ENCODE measurements around the gene FSTL3. TPM values are rescaled to one million over a fixed set of nuclear protein-coding genes. Genes with fewer than 3 reads are reported as not detected.

Gene FSTL3
- total RNA-seq, 1 donor from 2014 or later = 56.1 TPM

DNA sequence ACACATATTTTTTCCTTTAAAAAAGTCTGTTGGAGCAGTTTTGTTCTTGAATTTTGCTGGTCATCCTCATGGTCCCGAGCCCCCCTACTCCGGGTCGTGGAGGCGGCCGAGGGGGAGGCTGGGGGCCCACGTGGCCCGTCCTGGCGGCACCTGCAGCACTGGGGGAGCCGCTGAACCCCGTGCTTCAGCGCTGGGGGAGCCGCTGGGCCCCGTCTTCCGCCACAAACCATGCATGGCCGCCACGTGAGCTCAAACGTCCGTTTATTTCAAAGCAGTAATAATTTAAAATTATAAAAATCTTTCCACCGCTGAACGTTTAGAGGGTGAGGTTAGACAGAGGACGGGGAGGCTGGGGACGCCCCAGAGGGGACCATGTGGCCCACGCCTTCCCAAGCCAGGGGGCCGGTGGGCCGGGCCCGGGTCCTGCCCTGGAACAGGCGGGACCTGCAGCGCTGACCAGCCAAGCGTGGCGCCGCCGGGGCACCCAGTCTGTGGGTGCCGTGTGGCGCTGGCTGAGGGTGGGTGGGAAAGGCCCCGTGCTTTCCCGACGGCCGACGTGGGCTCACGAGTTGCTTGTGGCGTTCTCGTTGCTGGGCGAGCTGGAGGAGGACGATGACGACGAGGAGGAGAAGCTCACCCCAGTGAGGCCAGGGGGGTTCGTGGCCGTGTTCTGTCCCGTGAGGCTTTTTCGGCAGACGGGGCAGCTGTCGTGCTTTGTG lies 28.5 kb upstream of the FSTL3 start:
- DNase-seq = no peak
- no peaks in the 10 kb centered on the region for H3K4me1 ChIP-seq
- intact Hi-C loops (cut with micrococcal nuclease) = no loop called here
- peaks cover 73% of the 10 kb centered on the region for H3K36me3 ChIP-seq
- no peaks in the 10 kb centered on the region for H3K27me3 ChIP-seq (ENCODE audit: low read depth)
- TF ChIP-seq, protein P1, sequence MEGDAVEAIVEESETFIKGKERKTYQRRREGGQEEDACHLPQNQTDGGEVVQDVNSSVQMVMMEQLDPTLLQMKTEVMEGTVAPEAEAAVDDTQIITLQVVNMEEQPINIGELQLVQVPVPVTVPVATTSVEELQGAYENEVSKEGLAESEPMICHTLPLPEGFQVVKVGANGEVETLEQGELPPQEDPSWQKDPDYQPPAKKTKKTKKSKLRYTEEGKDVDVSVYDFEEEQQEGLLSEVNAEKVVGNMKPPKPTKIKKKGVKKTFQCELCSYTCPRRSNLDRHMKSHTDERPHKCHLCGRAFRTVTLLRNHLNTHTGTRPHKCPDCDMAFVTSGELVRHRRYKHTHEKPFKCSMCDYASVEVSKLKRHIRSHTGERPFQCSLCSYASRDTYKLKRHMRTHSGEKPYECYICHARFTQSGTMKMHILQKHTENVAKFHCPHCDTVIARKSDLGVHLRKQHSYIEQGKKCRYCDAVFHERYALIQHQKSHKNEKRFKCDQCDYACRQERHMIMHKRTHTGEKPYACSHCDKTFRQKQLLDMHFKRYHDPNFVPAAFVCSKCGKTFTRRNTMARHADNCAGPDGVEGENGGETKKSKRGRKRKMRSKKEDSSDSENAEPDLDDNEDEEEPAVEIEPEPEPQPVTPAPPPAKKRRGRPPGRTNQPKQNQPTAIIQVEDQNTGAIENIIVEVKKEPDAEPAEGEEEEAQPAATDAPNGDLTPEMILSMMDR (IDR thresholded peaks at IDR 0.05; ENCODE audit: borderline replicate concordance) = no peak
- H3K9me3 ChIP-seq (replicated peaks) = no peaks in the 10 kb centered on the region
- no peak overlapping the region for H3K27ac ChIP-seq (replicated peaks)
- H3K4me3 ChIP-seq = no peak overlapping the region

DNA sequence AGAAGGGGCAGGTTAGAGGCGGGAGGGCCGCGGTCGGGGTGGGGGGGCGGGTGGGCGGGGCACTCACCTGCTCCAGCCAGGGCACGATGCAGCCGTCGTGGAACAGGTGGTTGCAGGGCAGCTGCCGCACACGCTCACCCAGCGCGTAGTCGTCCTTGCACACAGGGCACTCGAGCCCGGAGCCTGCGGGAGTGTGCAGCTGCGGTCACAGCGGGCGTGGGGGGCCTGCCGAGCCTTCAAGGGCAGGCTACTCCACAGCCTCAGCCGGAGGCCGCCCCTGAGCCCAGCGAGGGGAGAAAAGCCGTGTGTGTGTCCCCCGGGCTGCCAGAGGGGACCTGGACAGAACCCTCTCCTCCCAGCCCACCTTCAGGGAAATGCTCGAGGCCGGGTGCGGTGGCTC lies 27.9 kb upstream of the FSTL3 start:
- intact Hi-C loops (cut with micrococcal nuclease) = no loop called here
- TF ChIP-seq, protein P1 (IDR thresholded peaks at IDR 0.05; ENCODE audit: borderline replicate concordance) = no peak
- H3K4me1 ChIP-seq = no peaks in the 10 kb centered on the region
- no peaks in the 10 kb centered on the region for H3K27me3 ChIP-seq (ENCODE audit: low read depth)
- no peak for DNase-seq
- H3K36me3 ChIP-seq = peaks cover 78% of the 10 kb centered on the region
- no peak overlapping the region for H3K27ac ChIP-seq (replicated peaks)
- no peak overlapping the region for H3K4me3 ChIP-seq
- H3K9me3 ChIP-seq (replicated peaks) = no peaks in the 10 kb centered on the region

DNA sequence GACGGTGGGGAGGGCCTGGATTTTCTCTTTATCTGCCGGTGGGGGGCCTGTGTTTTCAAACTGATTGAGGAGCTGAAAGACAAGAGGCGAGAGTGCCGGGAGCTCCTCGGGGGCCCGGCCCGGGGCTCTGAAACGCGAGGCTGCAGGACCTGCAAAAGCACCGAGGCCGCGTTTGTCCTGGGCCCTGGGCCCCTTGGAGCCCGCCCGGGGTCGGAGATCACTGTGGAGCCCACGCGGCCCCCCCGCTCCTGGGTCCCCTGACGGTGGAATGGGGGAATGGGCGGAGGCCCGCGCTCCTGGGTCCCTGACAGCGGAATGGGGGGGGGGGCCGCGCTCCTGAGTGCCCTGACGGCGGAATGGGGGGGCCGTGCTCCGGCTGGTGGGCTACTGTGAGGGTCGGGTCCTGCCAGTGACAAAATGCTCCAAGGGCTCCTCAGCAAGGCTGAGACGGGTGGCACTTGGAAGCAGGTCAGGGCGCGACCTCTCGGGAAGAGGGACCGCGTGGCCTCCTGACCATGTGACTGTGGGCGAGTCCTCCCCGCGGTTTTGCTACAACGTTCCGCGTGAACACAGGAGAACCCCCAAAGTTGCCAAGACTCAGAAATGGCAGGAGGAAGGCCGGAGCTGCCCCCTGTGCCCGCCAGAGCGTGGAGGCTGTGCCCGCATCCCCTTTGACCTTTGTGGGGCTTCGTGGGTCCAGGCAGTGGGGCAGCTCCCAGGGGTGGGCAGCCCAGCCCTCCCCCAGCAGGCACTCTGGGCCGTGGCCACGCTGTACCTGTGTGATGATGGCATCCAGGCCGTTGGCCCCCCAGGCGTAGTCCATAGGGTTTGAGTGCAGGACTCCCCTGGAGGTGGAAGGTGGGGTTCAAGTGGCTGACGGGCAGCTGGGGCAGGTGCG lies 27.0 kb upstream of the FSTL3 start:
- H3K36me3 ChIP-seq = peaks cover 83% of the 10 kb centered on the region
- H3K4me3 ChIP-seq = no peak overlapping the region
- intact Hi-C loops (cut with micrococcal nuclease) = no loop called here
- TF ChIP-seq, protein P1 (IDR thresholded peaks at IDR 0.05; ENCODE audit: borderline replicate concordance) = no peak
- no peak overlapping the region for H3K27ac ChIP-seq (replicated peaks)
- H3K27me3 ChIP-seq (ENCODE audit: low read depth) = no peaks in the 10 kb centered on the region
- H3K4me1 ChIP-seq = no peaks in the 10 kb centered on the region
- DNase-seq = no peak
- H3K9me3 ChIP-seq (replicated peaks) = no peaks in the 10 kb centered on the region

DNA sequence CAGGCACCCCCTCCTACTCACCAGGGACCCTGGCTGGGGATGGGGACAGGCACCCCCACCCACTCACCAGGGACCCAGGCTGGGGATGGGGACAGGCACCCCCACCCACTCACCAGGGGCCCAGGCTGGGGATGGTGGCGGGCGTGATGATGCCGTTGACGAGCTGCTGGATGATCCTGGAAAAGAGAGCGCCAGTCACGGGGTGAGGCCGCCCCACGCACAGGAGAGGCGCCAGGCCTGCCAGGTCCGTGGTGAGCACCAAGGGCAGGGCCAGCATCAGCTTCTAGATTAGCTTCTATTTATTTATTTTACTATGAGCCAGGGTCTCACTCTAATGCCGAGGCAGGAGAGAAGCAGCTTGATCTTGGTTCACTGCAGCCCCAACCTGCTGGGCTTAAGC lies 26.1 kb upstream of the FSTL3 start:
- Histone ChIP-seq H3K27me3 (ENCODE audit: low read depth) (no peaks in the 10 kb centered on the region), H3K9me3 (replicated peaks) (no peaks in the 10 kb centered on the region), H3K4me3 (no peak overlapping the region), H3K27ac (replicated peaks) (no peak overlapping the region), H3K4me1 (no peaks in the 10 kb centered on the region), H3K36me3 (peaks cover 88% of the 10 kb centered on the region)
- TF ChIP-seq, protein P1 (IDR thresholded peaks at IDR 0.05; ENCODE audit: borderline replicate concordance) = no peak
- intact Hi-C loops (cut with micrococcal nuclease) = no loop called here
- DNase-seq = no peak

DNA sequence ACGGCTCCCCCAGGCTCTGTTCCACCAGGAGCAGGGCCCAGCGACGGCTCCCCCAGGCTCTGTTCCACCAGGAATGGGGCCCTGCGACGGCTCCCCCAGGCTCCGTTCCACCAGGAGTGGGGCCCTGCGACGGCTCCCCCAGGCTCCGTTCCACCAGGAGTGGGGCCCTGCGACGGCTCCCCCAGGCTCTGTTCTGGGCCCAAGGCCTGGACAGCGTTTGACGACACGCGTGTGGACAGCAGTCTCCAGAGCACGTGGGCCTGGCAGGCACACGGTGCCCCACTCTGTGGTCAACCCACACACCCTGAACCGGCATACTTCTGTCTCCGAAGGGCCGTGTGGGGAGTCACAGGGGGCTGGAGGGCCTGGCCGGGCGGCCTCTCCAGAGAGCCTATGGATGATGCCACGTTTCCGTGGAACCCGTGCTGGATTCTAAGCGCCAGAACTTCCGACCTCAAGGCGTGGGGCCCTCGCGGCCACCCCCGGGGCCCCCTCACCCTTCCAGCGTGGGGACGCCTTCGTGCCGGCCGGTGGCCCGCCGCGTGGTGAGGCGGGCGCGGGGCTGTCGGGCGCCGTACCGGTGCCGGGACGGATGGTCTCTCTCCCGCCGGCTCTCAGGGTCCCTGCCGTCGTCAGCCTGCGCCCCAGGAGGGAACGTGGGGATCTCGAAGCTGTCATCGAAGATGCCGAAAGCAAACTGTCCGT lies 24.9 kb upstream of the FSTL3 start:
- no peak for DNase-seq
- intact Hi-C loops (cut with micrococcal nuclease) = no loop called here
- no peaks in the 10 kb centered on the region for H3K9me3 ChIP-seq (replicated peaks)
- H3K36me3 ChIP-seq = peaks cover 82% of the 10 kb centered on the region
- H3K4me3 ChIP-seq = no peak overlapping the region
- H3K27me3 ChIP-seq (ENCODE audit: low read depth) = no peaks in the 10 kb centered on the region
- no peak overlapping the region for H3K27ac ChIP-seq (replicated peaks)
- H3K4me1 ChIP-seq = peaks cover 8% of the 10 kb centered on the region
- TF ChIP-seq, protein P1 (IDR thresholded peaks at IDR 0.05; ENCODE audit: borderline replicate concordance) = no peak
